H1 (cell line): ENCODE data around the gene CEACAM21.

Experiments used
- BACH1 ChIP-seq: IDR thresholded peaks from 2 replicates; pipeline ENCODE4 v1.6.1; 2012; ENCODE audit warnings: low read length, improper control_type of control experiment
- CTCF ChIP-seq, 3 experiments: IDR thresholded peaks; 1 replicate in 2 of 3; 2 replicates in 1 of 3; pipeline versions ENCODE4 v1.5.1 to v1.6.1; 2011; ENCODE audit warnings: low read length in 3 of 3, mild to moderate bottlenecking in 3 of 3, inconsistent platforms in 2 of 3, low read depth in 1 of 3, moderate library complexity in 1 of 3; ENCODE audit not compliant: insufficient read depth in 1 of 3; ENCODE audit errors: control extremely low read depth in 1 of 3
- EP300 ChIP-seq, 2 experiments: IDR thresholded peaks; 1 replicate in 1 of 2; 2 replicates in 1 of 2; pipeline ENCODE4 v1.6.1; 2011 to 2012; ENCODE audit warnings: low read depth in 2 of 2, low read length in 2 of 2, mild to moderate bottlenecking in 2 of 2, borderline replicate concordance in 1 of 2, inconsistent platforms in 1 of 2, moderate library complexity in 1 of 2
- MAFK ChIP-seq: IDR thresholded peaks from 2 replicates; pipeline ENCODE4 v1.6.1; 2012; ENCODE audit warnings: low read depth, mild to moderate bottlenecking, improper control_type of control experiment, low read length
- POLR2A ChIP-seq, 2 experiments: IDR thresholded peaks; 1 replicate in 1 of 2; 2 replicates in 1 of 2; pipeline ENCODE4 v1.6.1; 2011; ENCODE audit warnings: low read depth in 2 of 2, low read length in 2 of 2, mild to moderate bottlenecking in 2 of 2; ENCODE audit errors: control extremely low read depth in 1 of 2
- SIN3A ChIP-seq, 2 experiments: IDR thresholded peaks in 1 of 2; conservative IDR thresholded peaks in 1 of 2; 2 replicates each; pipeline ENCODE4 v1.6.1; 2011 to 2012; ENCODE audit warnings: low read length in 2 of 2, improper control_type of control experiment in 1 of 2, low read depth in 1 of 2, mild to moderate bottlenecking in 1 of 2
- SRF ChIP-seq: IDR thresholded peaks from 2 replicates; pipeline ENCODE4 v1.6.1; 2011; ENCODE audit warnings: mild to moderate bottlenecking, low read depth, low read length, moderate library complexity
- TAF1 ChIP-seq: IDR thresholded peaks from 2 replicates; pipeline ENCODE4 v1.6.1; 2011; ENCODE audit warnings: mild to moderate bottlenecking, low read depth, low read length
- TF ChIP-seq, protein P1 (sequence below): IDR thresholded peaks from 2 replicates; pipeline ENCODE4 v1.6.1; 2011; ENCODE audit warnings: low read depth, mild to moderate bottlenecking, low read length; ENCODE audit not compliant: insufficient read depth

DNA sequence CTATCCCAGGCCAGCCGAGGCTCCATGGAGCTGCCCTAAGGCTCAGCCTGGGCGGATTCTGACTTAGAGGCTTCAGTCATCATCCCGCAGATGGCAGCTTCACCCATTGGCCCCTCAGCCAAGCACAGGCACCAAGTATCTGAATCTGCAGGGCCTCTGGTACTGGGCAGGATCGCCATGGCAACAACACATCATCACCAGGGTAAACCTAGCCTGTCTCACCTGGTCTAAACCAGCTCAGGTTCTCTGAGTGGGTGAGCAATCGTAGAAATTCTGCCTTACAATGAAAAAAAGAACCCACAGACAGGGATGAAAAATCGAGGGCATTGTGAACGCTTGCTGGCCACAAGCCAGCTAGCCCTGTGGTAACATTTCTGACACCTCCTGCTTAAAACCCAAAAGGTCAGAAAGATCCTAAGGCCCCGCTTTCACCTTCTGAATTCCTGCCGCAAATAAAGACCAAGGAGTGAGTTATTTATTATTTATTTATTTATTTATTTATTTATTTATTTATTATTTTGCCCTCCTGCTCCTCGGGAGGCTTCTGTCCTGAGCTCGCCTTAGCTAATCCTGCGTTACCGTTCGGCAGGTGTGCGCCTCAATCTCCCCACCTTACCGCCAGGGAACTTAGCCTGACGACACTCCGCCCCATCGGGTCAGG, 12.0 kb upstream of the CEACAM21 start:
- TF ChIP-seq BACH1 (no peak), POLR2A (IDR thresholded peaks at IDR 0.05; ENCODE audit: control extremely low read depth in 1 of 2, low read depth in 2 of 2, low read length in 2 of 2) (no peak), SRF (no peak), TAF1 (no peak), EP300 (IDR thresholded peaks at IDR 0.05; ENCODE audit: borderline replicate concordance in 1 of 2, low read depth in 2 of 2, low read length in 2 of 2) (no peak), MAFK (no peak), SIN3A (conservative IDR thresholded peaks at IDR 0.05 in 1 of 2, IDR thresholded peaks at IDR 0.05 in 1 of 2; ENCODE audit: low read depth in 1 of 2, low read length in 2 of 2) (no peak), CTCF (IDR thresholded peaks at IDR 0.05; ENCODE audit: control extremely low read depth in 1 of 3, insufficient read depth in 1 of 3, low read depth in 1 of 3, low read length in 3 of 3) (no peak)
- TF ChIP-seq, protein P1, sequence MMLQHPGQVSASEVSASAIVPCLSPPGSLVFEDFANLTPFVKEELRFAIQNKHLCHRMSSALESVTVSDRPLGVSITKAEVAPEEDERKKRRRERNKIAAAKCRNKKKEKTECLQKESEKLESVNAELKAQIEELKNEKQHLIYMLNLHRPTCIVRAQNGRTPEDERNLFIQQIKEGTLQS: no peak
